SU-DHL-6 (cell line): ENCODE data around the gene BMPR1B.

Source experiments
- H2AFZ ChIP-seq: fragments of 200-600 bp; sonication (generic); 2 replicates; pipeline ENCODE4 v1.6.1; 2014; ENCODE audit warnings: low read depth, mild to moderate bottlenecking, moderate library complexity, mixed read lengths, antibody characterized with exemption, low read length; ENCODE audit not compliant: severe bottlenecking
- H3F3A ChIP-seq: fragments of 200-600 bp; shearing (Covaris generic); 2 replicates; pipeline ENCODE4 v1.6.0; 2016; ENCODE audit warnings: antibody characterized with exemption, mild to moderate bottlenecking; ENCODE audit not compliant: insufficient read depth
- H3K27ac ChIP-seq: fragments of 200-600 bp; sonication (generic); 2 replicates; pipeline ENCODE4 v1.5.1; 2016; ENCODE audit warnings: low read depth, mild to moderate bottlenecking, low read length, moderate library complexity, mixed read lengths
- H3K27me3 ChIP-seq: fragments of 200-600 bp; sonication (generic), shearing (Covaris generic); 2 replicates; pipeline ENCODE4 v1.6.0; 2014; ENCODE audit warnings: mild to moderate bottlenecking, low read length
- H3K36me3 ChIP-seq: fragments of 200-600 bp; sonication (generic); 2 replicates; pipeline ENCODE4 v1.6.1; 2014; ENCODE audit warnings: mild to moderate bottlenecking, low read length, mixed read lengths
- H3K4me2 ChIP-seq: fragments of 300-600, 200-600 bp; shearing (Covaris generic), sonication (generic); 2 replicates; pipeline ENCODE4 v1.6.0; 2014; ENCODE audit warnings: low read length, low read depth, mild to moderate bottlenecking; ENCODE audit not compliant: poor library complexity, severe bottlenecking
- H3K4me3 ChIP-seq: fragments of 200-600 bp; sonication (generic); 2 replicates; pipeline ENCODE4 v1.5.1; 2014; ENCODE audit warnings: antibody characterized with exemption, low read length, mild to moderate bottlenecking, mixed read lengths; ENCODE audit not compliant: insufficient read depth, poor library complexity, severe bottlenecking
- H3K79me2 ChIP-seq: fragments of 200-600 bp; sonication (generic); 2 replicates; pipeline ENCODE4 v1.6.1; 2014; ENCODE audit warnings: mild to moderate bottlenecking, low read length, moderate library complexity; ENCODE audit not compliant: insufficient read depth
- H3K9ac ChIP-seq: fragments of 200-600 bp; sonication (generic); 2 replicates; pipeline ENCODE4 v1.7.0; 2014; ENCODE audit warnings: mild to moderate bottlenecking, low read length
- H3K9me2 ChIP-seq: fragments of 200-600 bp; sonication (generic); replicated peaks from 2 replicates; pipeline ENCODE4 v1.6.1; 2014; ENCODE audit warnings: low read length; ENCODE audit not compliant: insufficient read depth
- H3K9me3 ChIP-seq: fragments of 200-600 bp; sonication (generic); 2 replicates; pipeline ENCODE4 v1.6.1; 2014; ENCODE audit warnings: low read length, mixed read lengths; ENCODE audit not compliant: insufficient read depth
- H4K20me1 ChIP-seq: fragments of 200-600 bp; sonication (generic); 2 replicates; pipeline ENCODE4 v1.6.1; 2014; ENCODE audit warnings: low read depth, mild to moderate bottlenecking, antibody characterized with exemption, low read length, moderate library complexity, mixed read lengths
- CTCF ChIP-seq: fragments of 200-600 bp; sonication (generic); IDR thresholded peaks from one replicate; pipeline ENCODE4 v1.5.1; 2017; ENCODE audit warnings: antibody characterized with exemption, mild to moderate bottlenecking, low read length, moderate library complexity; ENCODE audit not compliant: insufficient read depth, poor library complexity, severe bottlenecking
- EZH2phosphoT487 ChIP-seq: fragments of 200-600 bp; sonication (generic), shearing (Covaris generic); conservative IDR thresholded peaks from 2 replicates; pipeline ENCODE4 v1.6.1; 2018; ENCODE audit warnings: mild to moderate bottlenecking, antibody characterized with exemption, low read length, moderate library complexity, mixed read lengths

Gene BMPR1B

GRCh38 chr4:94765648-94766047 is 7.9 kb downstream of the BMPR1B start:
- Histone ChIP-seq H3K36me3 (no peaks in the 10 kb centered on the region), H3K9me2 (no peaks in the 10 kb centered on the region), H4K20me1 (no peaks in the 10 kb centered on the region), H3F3A (no peaks in the 10 kb centered on the region), H3K9me3 (no peaks in the 10 kb centered on the region), H3K9ac (no peak overlapping the region), H3K4me2 (no peak overlapping the region), H3K27ac (no peak overlapping the region), H3K4me3 (no peak overlapping the region), H3K79me2 (no peaks in the 10 kb centered on the region), H2AFZ (no peak overlapping the region), H3K27me3 (no peaks in the 10 kb centered on the region)
- TF ChIP-seq CTCF (no peak), EZH2phosphoT487 (no peak)

GRCh38 chr4:94766856-94767255 is 9.1 kb downstream of the BMPR1B start:
- no peaks in the 10 kb centered on the region for H3K36me3 ChIP-seq
- no peak overlapping the region for H2AFZ ChIP-seq
- H3F3A ChIP-seq: no peaks in the 10 kb centered on the region
- no peaks in the 10 kb centered on the region for H3K79me2 ChIP-seq
- no peak overlapping the region for H3K9ac ChIP-seq
- H3K9me3 ChIP-seq: no peaks in the 10 kb centered on the region
- H3K27ac ChIP-seq: no peak overlapping the region
- H3K27me3 ChIP-seq: no peaks in the 10 kb centered on the region
- TF ChIP-seq CTCF (no peak), EZH2phosphoT487 (no peak)
- no peaks in the 10 kb centered on the region for H3K9me2 ChIP-seq
- no peak overlapping the region for H3K4me3 ChIP-seq
- H4K20me1 ChIP-seq: no peaks in the 10 kb centered on the region
- H3K4me2 ChIP-seq: no peak overlapping the region

- no peaks in the 10 kb centered on the region for H3K79me2 ChIP-seq
- TF ChIP-seq CTCF (no peak), EZH2phosphoT487 (no peak)
- no peak overlapping the region for H3K27ac ChIP-seq
- no peaks in the 10 kb centered on the region for H3K27me3 ChIP-seq
- H3K9ac ChIP-seq: no peak overlapping the region
- no peaks in the 10 kb centered on the region for H3K9me3 ChIP-seq
- no peaks in the 10 kb centered on the region for H3K9me2 ChIP-seq
- no peak overlapping the region for H3K4me3 ChIP-seq
- no peaks in the 10 kb centered on the region for H3F3A ChIP-seq
- H3K4me2 ChIP-seq: no peak overlapping the region
- no peak overlapping the region for H2AFZ ChIP-seq
- no peaks in the 10 kb centered on the region for H3K36me3 ChIP-seq
- H4K20me1 ChIP-seq: no peaks in the 10 kb centered on the region
Observed at GRCh38 chr4:94767446-94767845, 9.7 kb downstream of the BMPR1B start.

GRCh38 chr4:94782707-94783106 is 25.0 kb downstream of the BMPR1B start:
- TF ChIP-seq CTCF: no peak
- TF ChIP-seq EZH2phosphoT487: no peak
- H3K4me3 ChIP-seq: no peak overlapping the region
- no peaks in the 10 kb centered on the region for H3K9me2 ChIP-seq
- H2AFZ ChIP-seq: no peak overlapping the region
- no peak overlapping the region for H3K4me2 ChIP-seq
- no peaks in the 10 kb centered on the region for H3K79me2 ChIP-seq
- H3K27me3 ChIP-seq: no peaks in the 10 kb centered on the region
- no peaks in the 10 kb centered on the region for H3K36me3 ChIP-seq
- no peak overlapping the region for H3K27ac ChIP-seq
- no peaks in the 10 kb centered on the region for H4K20me1 ChIP-seq
- H3K9ac ChIP-seq: no peak overlapping the region
- H3F3A ChIP-seq: no peaks in the 10 kb centered on the region
- no peaks in the 10 kb centered on the region for H3K9me3 ChIP-seq
